Activated effector memory CD4-positive, alpha-beta T cell treated with anti-CD3 and anti-CD28 coated beads, Interleukin-2, amount 50 U/mL, for 16 hours (primary cell): ENCODE results near the gene ZNF774.
A peak's percentile ranks its signal among the peaks of the same experiment; 100 is the strongest.
"Not testable (repeated sequence)": the region's sequence is repeated elsewhere in the genome, so short reads cannot be mapped to it uniquely, and the experiment has no call there.

ENCODE experiments used
- DNase-seq: peaks from one replicate; pipeline ENCODE4 v3.0.0-alpha.2; 2020

The ZNF774 gene

GRCh38 chr15:90347431-90348065 is 4.5 kb upstream of the ZNF774 start:
- DNase-seq = not testable (repeated sequence)

GRCh38 chr15:90348456-90348855 is 3.6 kb upstream of the ZNF774 start:
- no peak for DNase-seq

GRCh38 chr15:90349072-90349471 is 3.0 kb upstream of the ZNF774 start:
- DNase-seq = no peak

- DNase-seq = no peak
Observed at GRCh38 chr15:90349821-90350220, 2.3 kb upstream of the ZNF774 start.

GRCh38 chr15:90351479-90352106 is 491 bp upstream of the ZNF774 start:
- no peak for DNase-seq

- DNase-seq = no peak
Observed at GRCh38 chr15:90354986-90355385, 2.9 kb downstream of the ZNF774 start.

- no peak for DNase-seq
Observed at GRCh38 chr15:90358124-90359033, 6.3 kb downstream of the ZNF774 start.

- no peak for DNase-seq
Observed at GRCh38 chr15:90360746-90361145, 8.7 kb downstream of the ZNF774 start.

- DNase-seq = no peak
Observed at GRCh38 chr15:90362936-90363212, 10.8 kb downstream of the ZNF774 start.

GRCh38 chr15:90364251-90364650 is 12.2 kb downstream of the ZNF774 start:
- no peak for DNase-seq

- DNase-seq = no peak
Observed at GRCh38 chr15:90365414-90366055, 13.5 kb downstream of the ZNF774 start.

GRCh38 chr15:90367576-90367975 is 15.5 kb downstream of the ZNF774 start:
- no peak for DNase-seq

- no peak for DNase-seq
Observed at GRCh38 chr15:90375071-90375470, 23.0 kb downstream of the ZNF774 start.

- peak; percentile 86 for DNase-seq
Observed at GRCh38 chr15:90376789-90377188, 24.7 kb downstream of the ZNF774 start.

- no peak for DNase-seq
Observed at GRCh38 chr15:90379263-90379662, 27.2 kb downstream of the ZNF774 start.

GRCh38 chr15:90381515-90381914 is 29.4 kb downstream of the ZNF774 start:
- DNase-seq = no peak

GRCh38 chr15:90382320-90382719 is 30.2 kb downstream of the ZNF774 start:
- DNase-seq = no peak

- no peak for DNase-seq
Observed at GRCh38 chr15:90386221-90386620, 34.1 kb downstream of the ZNF774 start.

- DNase-seq = peak; percentile 98
Observed at GRCh38 chr15:90387534-90388461, 35.7 kb downstream of the ZNF774 start, which contains the start of gene IQGAP1. TSS of gene IQGAP1 (plus strand) at chr15:90388242. CDS start at chr15:90388342, 100 bp downstream.

- DNase-seq = peak; percentile 86
Observed at GRCh38 chr15:90388462-90389380, 36.6 kb downstream of the ZNF774 start.

GRCh38 chr15:90389513-90389912 is 37.4 kb downstream of the ZNF774 start:
- DNase-seq = no peak
